Keratinocyte (primary cell): ENCODE results near the gene AGL.

Source experiments
- EZH2 ChIP-seq: IDR thresholded peaks from one replicate; pipeline ENCODE4 v1.6.1; 2012; ENCODE audit warnings: inconsistent platforms, mild to moderate bottlenecking, low read length, moderate library complexity
- TF ChIP-seq, protein P1 (sequence below), 3 experiments: IDR thresholded peaks in 1 of 3; conservative IDR thresholded peaks in 1 of 3; optimal IDR thresholded peaks in 1 of 3; 2 replicates in 2 of 3; 3 replicates in 1 of 3; pipeline versions ENCODE3 to v1.5.1; 2011; ENCODE audit warnings: low read length in 3 of 3, mild to moderate bottlenecking in 3 of 3, moderate library complexity in 2 of 3, control low read depth in 1 of 3, inconsistent platforms in 1 of 3; ENCODE audit not compliant: insufficient read depth in 2 of 3; ENCODE audit errors: extremely low read depth in 1 of 3

DNA sequence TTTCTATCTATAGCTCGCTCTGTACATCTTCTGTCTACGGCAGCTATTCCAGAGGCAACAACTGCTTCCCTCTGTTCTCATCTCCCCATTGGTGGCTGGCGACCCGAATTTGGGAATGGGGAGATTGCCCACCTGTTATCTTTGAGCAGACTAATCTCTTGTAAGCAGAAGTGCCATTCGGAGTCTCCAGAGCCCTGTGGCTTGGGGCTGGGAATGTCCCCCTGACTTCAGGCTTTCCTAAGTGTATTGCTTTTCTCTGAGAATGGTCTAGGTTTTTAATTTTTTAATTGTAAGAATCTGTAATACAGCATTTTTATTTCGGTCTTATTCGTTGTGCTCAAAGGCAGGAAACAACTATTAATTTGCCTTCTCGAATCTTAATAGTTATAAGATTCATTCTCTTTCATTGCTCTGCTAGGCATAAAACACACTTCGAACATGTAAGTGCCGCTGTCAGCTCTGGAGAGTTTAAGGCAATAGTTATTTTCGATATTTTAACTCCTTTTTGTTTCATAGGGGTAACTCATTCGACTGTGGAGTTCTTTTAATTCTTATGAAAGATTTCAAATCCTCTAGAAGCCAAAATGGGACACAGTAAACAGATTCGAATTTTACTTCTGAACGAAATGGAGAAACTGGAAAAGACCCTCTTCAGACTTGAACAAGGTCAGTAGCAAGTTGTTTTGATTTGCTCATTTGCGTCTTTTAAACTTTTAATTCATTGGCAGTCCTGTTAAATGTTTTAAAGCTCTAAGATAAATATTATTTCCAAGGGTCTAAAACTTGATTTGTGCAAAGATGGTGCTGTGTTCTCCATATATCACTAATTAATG is 514 bp downstream of the AGL start:
- TF ChIP-seq, protein P1, sequence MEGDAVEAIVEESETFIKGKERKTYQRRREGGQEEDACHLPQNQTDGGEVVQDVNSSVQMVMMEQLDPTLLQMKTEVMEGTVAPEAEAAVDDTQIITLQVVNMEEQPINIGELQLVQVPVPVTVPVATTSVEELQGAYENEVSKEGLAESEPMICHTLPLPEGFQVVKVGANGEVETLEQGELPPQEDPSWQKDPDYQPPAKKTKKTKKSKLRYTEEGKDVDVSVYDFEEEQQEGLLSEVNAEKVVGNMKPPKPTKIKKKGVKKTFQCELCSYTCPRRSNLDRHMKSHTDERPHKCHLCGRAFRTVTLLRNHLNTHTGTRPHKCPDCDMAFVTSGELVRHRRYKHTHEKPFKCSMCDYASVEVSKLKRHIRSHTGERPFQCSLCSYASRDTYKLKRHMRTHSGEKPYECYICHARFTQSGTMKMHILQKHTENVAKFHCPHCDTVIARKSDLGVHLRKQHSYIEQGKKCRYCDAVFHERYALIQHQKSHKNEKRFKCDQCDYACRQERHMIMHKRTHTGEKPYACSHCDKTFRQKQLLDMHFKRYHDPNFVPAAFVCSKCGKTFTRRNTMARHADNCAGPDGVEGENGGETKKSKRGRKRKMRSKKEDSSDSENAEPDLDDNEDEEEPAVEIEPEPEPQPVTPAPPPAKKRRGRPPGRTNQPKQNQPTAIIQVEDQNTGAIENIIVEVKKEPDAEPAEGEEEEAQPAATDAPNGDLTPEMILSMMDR (optimal IDR thresholded peaks at IDR 0.05 in 1 of 3, IDR thresholded peaks at IDR 0.05 in 1 of 3, conservative IDR thresholded peaks at IDR 0.05 in 1 of 3; ENCODE audit: extremely low read depth in 1 of 3, insufficient read depth in 2 of 3, low read length in 3 of 3) = no peak
- TF ChIP-seq EZH2 = no peak
